GM21786 (cell line): Measurements from ENCODE around the gene OR2V2.
A peak's percentile ranks its signal among the peaks of the same experiment; 100 is the strongest.

Experiments used
- ATAC-seq: cut with Tn5 transposase; IDR thresholded peaks from one replicate; pipeline ENCODE4 v1.9.1; 2021; ENCODE audit not compliant: unreplicated experiment

The OR2V2 gene

DNA sequence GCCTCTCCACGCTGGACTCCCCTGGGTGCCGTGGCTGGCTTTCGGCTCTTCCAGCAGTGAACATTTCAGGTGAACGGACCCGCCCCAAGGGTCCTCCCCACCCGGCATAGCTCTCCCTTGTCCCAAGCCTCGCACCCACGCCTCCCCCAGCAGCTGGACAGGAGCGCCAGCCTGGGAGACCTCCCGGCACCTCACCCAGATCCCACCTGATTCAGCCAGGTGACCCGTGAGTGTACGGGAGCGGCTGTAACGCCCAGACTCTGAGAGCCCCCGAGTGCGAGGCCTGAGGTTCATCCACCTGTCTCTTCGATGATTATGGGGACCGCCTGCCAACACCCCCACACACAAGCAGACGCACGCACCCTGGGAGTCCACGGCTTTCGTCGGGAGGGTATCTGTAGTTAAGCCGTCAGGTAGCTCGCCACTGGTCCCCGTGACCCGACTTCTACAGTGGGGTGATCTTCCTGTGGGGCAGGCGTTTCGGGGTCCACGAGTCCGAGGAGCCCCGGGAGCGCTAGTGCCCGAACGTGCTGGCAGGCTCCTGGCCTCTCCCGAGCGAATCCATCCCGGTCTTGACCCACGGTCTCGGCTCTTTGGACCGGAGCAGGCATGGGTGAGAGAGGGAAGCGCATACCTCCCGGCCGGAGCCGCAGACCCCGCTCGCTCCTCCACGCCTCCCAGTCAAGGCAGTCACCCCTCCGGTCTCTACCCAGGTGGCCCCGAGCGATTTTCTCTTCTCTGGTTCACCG is 42.8 kb downstream of the OR2V2 start:
- no peak for ATAC-seq

DNA sequence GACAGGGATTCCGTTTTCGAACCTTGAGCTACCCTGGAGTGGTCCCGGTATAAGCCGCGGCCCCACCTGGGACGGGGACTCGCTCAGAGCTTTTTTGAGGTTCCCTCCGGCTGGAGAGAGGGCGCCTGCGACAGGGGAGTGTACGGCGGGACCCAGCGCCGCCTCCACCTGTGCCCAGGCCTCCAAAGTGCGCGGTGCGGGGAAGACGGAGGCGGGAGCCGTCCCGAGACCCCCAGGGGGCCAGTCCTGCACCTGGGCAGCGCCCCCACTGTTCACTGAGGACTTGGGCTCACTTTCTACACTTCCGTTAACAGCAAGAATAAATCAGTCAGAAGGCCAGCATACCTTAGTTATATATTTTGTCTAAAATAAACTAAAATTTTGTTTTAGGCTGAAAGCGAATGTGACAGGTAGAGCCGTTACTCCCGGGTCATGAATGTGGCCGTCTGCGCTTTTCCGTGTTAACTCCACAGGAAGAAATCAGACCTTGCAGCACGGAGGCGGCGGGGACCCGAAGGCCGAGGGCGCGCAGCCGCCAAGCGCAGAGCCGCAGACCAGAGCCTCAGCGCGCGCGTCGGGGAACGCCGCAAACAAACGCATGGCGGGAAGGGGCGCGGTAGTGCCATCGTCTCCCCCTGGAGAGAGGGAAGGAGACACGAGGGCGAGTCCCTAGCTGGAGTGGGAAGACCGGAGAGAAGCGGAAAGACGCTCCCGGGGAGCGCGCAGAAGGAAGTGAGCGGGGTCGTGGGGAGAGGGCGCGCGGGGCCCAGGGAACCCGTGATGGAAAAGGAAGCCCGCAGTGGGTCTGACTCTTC is 43.5 kb downstream of the OR2V2 start:
- ATAC-seq = no peak

DNA sequence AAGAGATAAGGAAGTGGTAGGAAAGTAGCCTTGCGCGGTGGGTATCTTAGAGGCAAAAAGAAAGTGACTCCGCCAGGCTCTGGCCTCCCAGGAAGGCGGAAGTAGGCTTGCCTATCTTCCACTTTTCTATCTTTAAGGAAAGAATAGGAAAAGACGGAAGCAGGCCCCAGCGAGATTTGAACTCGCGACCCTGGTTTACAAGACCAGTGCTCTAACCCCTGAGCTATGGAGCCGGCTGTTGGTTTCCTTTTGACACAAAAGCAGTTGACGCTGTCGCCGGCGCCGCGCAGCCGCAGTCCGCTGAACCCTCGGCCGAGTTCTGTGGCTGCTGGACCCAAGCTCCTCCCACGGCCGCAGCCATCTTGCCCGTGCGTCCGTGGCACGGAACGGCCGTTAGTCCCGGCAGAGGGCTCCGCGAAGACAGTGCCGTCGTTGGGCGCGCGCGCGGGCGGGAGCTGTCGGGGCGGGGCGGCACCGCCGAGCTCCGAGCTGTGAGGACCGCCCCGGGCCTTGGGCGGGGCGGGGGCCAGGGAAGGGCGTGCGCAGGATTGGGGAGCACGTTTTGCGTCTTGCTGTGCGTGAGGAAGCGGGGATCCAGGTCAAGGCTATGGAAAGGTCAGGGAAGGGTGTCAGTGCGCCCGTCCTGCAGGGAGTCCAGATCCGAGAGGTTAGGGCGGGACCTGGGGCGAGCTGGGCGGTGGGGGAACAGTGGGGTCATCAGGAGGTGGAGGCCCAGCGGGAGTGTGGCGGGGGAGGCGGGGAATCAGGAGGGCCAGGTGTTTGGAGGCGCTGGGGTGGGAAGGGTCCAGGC is 44.3 kb downstream of the OR2V2 start:
- peak; percentile 56 for ATAC-seq

DNA sequence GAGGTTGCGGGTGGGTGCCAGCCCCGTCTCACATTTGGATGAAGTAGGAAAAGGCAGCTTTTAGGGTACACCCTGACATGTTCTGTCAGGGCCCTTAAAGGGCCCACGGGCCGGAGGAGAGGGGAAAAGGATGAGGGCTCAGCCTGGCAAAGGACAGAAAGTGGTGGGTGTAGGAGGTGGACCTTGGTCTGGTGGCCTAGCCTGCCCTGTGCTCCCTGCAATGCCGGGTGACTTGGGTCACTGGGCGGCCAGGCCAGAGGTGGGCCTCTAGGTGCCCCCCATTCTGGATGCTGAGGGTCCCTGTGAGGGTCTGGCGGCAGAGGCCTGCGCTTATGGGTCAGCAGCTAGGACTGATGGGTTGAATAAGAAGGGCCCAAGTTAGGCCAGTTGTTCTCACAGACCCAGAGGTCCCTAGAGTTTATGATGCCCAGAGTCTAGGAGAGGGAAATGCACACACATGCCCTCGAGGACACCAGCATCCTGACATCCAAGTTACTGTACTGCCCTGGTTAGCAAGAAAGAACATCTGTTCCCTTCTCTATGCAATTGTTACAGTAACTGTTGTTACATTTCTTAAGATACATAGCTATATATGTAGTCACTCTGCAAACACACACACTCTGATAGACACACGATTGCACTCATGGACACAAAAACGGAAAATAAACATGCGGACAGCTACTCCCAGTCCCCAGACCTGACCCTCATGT is 45.1 kb downstream of the OR2V2 start:
- ATAC-seq = no peak

DNA sequence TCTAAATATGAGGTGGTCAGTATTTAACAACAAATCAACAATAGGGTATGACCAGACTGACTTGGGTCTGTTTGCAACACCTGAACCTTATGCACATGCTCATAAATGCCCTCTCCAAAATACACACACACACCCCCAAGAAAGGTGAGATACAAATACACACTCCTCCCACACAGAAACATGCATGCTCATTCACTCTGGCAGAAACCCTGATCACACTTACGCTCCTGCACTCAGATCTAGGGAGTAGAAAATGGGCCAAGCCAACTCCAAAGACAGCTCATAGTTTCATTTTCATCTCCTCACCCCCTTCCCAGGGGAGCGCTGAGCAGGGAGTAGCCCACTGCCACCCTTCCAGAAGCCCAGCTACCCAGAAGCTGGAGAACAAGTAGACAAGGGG is 46.3 kb downstream of the OR2V2 start:
- ATAC-seq = no peak

DNA sequence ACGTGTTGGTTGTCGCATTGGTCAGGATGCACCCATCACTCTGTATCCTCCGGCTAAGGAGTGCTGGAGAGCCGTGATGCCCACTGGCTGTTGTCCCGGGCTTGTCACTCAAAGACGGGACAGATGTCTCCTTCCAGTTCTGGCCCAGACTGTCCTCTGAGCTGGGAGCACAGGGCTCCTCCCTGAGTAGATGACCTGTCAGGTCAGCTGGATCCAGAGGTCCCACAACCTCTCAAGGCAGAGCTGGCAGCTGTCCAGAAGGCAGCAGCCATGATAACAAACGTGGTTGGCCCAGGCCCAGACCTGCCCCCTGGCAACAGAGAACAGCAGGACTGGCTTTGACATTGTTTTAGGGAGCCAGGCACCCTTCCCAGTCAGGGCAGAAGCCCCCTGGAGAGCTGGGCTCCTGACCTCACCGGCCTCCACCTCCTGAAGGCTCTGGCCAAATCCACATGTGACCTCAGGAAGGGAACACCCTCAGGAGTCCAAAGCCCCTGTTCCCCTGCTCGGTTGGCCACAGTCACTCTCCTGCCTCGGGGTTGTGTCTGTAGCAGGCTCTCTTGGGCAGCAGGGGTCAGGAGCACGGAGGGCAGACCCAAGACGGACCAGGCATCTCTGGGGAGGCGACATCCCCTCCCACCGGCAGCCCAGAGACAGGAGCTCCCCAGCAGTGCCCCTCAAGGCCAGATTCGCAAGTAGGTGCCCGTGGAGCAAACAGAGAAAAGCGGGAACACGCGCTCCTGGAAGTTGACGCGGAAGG is 47.3 kb downstream of the OR2V2 start:
- no peak for ATAC-seq

DNA sequence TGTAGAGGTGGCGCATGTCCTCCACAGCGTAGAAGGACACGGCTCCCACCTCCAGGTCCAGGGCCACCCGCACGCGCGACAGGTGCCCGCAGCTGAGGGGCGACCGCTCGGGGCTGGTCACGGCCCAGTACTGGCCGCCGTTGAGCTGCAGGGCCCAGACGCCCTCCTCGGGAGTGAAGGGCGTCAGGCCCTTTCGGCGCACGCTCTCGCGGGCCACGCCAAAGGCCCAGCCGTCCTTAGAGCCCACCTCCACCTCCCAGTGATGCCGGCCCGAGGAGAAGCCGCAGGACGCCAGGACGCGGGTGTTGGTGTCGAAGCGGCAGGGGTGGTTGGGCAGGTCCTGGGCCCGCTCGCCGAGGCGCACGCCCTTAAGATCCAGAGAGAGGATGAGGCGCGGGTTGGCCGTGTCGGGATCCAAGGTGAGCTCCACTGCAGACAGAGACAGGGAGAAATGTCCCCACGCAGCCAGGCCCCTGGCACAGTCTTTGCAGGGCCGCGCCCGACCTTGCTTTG is 47.9 kb downstream of the OR2V2 start:
- ATAC-seq = no peak

DNA sequence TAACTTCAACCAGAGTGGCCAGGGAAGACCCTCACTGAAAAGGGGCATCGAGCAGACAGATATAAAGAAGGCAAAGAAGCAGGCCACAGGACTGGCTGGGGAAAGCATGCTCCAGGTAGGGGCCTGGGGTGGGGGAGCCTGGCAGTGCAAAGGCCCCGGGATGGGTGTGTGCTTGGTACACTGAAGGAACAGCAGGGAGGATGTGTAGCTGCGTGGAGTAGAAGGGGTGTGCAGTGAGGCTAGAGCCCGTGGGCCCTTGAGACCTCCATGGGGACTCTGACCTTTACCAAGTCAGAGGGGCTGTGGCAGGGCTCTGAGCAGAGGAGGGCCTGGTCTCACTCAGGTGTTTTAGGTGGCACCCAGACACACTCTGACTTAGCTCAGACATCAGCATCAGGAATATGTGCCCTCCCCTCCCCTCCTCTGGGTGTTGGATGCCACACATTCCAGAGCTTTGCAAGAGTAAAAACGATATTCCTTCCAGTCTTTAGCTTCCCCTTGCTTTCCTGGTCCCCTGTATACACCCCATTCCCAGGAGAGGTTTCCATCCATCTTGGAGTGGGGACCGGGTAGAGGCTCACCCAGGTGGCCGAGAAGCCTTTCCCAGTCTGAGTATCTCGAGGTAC is 50.1 kb downstream of the OR2V2 start:
- no peak for ATAC-seq

DNA sequence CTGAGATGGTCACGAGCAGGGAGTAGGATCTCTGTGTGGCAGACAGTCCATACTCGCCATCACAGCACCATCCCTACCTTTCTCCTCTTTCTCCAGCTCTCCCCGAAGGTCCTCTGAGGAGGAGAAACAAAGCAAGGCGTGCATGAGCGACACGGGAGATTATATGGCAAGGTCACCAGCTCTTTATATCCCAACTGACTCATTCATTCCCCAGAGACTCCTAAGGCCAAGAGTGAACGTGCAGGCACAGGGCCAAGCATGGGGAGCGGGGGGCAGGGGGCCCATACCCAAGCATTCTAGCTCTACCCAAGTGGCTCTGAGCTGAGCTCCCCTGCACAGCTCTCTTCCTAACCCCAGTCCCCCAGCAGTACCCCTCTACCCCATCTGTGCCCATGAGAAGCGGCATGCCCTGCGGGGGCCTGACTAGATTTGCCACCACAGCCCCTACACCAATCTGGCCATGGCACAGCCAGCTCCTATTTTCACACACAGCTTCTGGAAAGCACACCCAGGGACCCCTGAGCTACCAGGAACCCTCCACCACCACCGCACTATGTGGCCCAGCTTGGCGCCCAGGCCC is 50.8 kb downstream of the OR2V2 start:
- ATAC-seq = no peak

DNA sequence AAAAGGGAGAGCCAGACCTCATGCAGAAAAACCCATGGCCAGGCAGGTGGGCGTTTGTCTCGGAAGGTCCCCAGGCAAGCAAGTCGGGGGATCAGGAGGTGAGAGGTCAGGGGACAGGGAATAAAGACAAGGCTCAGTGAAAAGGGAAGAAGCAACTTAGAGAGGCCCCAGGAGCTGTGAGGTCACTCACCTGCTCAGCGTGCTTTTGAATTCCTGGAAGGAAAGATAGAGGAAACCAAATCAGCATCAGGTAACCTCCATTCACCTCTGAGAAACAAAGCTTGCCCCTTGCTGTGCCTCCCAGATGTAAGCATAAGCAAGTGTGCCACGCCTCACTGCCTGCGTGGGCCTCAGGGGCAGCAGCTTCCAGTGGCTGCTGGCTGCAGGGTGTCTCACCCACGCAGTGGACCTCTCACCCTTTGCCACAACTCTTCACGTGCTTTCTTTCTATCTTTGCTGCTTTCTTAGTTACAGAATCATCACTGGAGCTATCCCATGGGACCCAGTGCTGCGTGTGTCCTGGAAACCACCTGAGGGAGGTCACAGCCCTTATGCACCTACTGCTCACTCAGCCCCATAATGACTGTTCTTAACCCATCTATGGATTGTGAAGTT is 51.6 kb downstream of the OR2V2 start:
- ATAC-seq = peak; percentile 76

DNA sequence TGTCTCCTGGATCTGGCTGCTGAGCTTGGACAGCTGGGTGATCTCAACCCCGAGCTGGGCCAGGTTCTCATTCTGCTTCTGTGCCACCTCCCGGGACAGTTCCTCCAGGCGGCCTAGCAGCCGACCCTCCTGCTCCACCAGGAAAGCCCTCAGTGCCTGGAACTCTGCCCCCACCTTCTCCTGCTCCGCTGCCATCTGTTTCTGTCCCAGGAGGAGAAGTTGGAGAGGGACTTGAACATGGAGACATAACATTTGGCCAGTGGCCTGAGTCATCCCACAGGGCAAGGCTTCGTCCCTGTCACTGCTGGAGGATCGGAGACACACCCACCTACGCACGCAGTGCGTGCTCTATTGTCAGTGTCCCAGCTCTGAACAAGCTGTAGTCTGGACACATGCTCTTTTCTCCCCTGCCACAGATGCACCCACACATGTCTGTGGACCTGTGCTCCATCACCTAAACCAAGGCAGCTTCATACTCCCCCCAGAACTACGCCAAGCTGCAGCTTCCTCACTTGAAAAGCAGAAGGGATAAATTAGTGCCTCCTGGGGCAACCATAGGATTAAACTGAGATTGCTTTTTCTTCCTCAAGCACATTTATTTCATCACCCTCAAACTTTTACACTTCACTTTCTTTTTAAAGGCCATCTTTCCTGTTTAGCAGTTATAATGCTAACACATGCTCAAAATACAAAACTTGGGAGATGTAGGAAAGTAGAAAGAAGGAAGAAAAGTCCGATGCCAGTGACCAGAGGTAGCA is 52.7 kb downstream of the OR2V2 start:
- no peak for ATAC-seq

DNA sequence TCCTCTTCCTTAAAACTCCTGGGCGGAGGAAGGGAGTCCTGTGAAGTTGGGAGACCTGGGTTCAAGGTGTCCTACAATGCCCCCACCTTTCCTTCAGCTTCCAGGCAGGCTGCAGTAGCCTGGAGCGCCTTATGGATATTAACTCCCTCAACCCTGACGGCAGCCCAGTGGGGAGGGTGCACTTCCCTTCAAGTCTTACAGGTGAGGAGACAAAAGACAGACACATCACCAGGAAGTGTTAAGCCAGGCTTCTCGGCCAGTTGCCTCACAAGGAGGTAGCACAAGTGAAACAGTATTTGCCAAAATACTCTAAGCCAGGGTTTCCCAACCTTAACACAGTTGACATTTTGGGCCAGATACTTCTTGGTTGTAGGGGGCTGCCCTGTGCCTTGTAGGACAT is 53.4 kb downstream of the OR2V2 start:
- ATAC-seq = no peak

DNA sequence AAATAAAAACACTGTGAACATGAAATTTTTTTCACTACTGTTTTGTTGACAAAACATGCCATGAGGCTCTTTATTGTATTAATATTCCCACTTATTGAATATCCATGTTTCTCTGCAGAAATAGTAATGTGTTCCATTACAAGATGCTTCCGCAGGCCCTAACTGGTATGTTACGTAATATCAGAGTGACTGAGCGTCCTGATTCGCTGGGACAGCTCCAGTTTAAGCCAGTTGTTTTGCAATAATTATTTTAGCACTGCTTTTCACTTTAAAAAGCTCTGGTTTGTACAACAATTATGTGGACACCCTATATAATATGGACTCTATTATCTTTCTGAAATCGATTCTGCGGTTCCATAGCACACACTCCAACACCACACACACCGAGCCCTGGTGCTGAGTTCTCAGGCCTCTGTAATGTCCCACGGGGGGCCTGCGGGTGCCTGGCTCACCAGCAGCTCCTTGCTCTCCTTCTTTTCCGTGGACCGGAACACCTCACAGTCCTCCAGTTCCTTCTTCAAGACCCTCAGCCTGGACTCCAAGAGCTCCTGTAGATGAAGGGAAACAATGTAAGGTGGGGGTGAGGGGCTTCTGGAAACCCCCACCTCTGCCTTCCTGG is 55.8 kb downstream of the OR2V2 start:
- no peak for ATAC-seq

DNA sequence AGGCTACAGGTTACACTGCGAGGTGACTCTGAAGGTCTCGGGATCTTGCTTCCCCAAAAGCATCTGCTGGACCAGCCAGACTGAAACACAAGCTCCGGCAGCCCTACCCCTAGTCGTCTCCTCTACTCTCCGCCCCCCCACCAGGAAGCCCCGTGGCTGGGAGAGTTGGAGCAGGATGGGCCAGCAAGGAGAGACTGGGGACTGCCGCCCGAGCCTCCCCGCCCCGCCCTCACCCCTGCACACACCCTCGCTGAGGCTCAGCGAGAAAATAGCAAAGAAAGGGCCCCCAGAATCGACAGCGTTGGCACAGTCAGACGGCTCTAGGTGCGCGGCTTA is 56.4 kb downstream of the OR2V2 start:
- no peak for ATAC-seq

DNA sequence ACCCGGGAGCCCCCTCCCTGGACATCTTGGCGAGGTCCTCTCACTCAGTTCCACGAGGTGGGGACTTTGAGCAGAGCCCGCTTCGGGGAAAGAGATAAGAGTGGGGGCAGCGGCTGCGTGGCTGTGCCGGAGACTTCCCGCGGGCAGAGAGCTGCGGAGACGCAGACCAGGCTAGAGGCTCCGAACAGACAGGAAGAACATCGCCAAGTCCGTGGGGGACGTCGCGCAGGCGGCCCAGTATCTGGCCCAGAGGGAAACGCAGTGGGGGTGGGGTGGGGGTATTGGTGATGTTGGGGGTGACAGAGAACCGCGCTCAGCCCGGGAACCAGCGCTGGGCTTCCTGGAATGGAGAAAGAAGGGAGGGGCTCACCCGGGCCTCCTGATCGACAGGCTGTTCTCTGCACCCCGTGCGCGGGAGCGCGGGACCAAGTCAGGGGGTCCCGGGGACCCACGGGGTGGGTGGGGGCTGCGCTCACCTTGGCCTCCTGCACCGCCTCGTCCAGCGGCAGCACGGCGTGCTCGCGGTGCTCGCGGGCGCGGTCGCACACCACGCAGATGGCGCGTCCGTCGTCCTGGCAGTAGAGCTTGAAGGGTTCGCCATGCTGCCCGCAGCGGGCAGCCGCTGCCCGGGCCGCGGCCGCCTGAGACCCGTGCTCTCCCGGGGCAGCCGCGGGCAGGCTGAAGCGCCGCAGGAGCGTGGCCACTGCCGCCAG is 56.9 kb downstream of the OR2V2 start:
- no peak for ATAC-seq

DNA sequence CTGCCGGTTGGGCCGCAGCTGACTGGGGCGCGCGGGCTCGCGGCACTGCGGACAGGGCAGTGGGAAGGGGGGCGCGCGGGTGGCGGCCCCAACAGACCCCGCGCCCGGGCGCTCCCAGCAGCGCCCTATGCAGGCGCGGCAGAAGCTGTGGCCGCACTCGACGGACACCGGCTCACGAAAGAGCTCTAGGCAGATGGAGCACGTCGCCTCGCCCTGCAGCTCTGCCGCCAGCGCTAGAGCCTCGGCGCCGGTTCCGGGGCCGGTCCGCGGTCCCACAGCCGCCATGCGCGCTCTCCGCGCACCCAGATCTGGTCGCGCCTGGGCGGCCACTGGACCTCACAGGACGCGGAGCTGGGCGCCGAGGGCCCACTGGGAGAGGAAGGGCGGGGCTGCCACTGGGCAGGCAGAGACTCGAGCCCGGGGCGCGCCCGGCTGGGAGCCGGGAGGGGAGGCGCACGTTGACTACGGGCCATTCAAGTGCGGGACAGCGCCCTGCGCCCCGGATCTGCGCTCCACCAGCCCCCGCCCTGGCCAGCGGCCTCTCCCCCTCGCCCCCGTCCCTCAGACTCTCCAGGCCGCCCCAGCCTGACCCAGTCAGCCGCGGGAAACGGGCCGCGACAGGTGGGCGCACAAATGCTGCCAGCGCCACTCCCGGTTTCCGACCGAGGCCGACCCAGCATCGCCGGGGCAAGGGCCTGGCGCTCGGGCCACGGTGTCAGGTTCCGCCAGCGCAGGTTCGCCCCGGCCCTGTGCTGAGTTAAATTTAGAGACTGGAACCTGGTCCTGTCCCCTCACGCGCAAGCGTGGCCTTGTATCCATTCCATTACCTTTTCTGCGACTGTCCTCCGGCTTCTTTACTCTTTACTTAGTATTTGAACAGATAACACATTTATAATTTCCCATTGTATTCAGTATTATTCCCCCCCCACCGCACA is 57.7 kb downstream of the OR2V2 start, which contains the start of gene TRIM7:
TSS of gene TRIM7 (minus strand) at position 371 of the 935 bp plus-strand sequence. CDS start at position 285, 86 bp downstream.
- no peak for ATAC-seq
